Measurements from ENCODE around the gene SYTL3. TPM values are rescaled to one million over a fixed set of nuclear protein-coding genes. Genes with fewer than 3 reads are reported as not detected.

The SYTL3 gene
- total and polyA plus RNA-seq, 10 of the 15 experiments (the other 5 are each of a cell fraction or from before 2014, with no cell fraction given), result 3.3 to 12.1 (median 6.9) TPM

DNA sequence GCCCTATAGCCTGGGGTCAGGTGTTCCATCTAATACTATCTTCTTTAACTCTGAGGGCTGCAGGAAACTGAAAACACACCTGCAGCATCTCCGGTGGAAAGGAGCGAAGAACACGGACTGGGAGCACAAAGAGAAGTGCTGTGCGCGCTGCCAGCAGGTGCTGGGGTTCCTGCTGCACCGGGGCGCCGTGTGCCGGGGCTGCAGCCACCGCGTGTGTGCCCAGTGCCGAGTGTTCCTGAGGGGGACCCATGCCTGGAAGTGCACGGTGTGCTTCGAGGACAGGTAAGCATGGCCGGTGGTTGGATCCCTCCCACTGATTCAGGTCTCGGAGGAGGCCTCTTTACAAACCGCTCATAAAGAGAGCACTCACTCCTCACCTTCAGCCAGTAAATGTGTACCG lies 15.5 kb downstream of the SYTL3 start (continued):
- TF ChIP-seq NR2C1 (IDR thresholded peaks at IDR 0.05), result no peak
- TF ChIP-seq NRF1 (conservative IDR thresholded peaks at IDR 0.05; ENCODE audit: low read depth, low read length), result no peak

DNA sequence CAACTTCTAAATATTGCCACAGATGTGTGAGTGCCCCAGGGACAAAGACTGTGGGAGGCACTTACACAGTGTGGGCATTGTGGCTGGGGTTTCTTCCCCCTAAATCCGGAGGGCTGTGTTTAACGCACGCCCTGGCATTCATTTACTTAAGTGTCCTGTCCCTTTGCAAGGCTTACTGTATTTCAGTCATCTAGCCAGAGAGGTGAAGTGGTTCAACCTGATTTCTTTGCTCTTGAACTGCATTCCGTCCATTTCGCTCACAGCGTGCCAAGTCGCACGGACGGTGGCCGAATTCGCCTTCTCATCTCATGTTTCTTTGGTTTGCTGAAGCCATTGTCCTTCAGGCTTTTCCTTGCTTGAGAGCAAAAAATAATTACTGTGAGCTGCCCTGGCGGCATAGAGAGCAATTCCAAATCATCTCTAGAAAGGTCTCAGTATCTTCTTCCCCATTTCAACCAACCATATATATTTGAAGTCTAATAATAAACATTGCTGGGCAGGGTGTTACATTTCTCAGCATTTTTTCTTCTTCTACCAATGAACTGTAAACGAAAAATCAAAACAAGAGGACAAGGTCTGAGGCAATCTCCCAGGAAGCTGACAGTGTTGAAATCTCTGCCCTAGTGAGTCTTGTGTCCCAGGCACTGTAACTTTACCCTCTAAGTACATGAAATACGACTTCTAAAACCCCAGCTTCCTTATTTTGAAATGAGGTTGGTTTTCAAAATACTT lies 16.9 kb downstream of the SYTL3 start:
- Histone ChIP-seq H3K4me1 (ENCODE audit: control insufficient read depth, insufficient read depth, low read length) (peaks cover 11% of the 10 kb centered on the region; the same call in 1 of the 2 replicates), H3K79me2 (ENCODE audit: control insufficient read depth, insufficient read depth, low read length) (no peaks in the 10 kb centered on the region), H3K36me3 (ENCODE audit: control insufficient read depth in 2 of 2, insufficient read depth in 2 of 2, low read length in 1 of 2) (no peaks in the 10 kb centered on the region; a peak in 2 of 4 replicates), H4K20me1 (ENCODE audit: control insufficient read depth, insufficient read depth) (no peaks in the 10 kb centered on the region), H3K9me3 (replicated peaks; ENCODE audit: control insufficient read depth, insufficient read depth, low read length) (no peaks in the 10 kb centered on the region), H3K27me3 (replicated peaks in 1 of 2; ENCODE audit: control insufficient read depth in 2 of 2, insufficient read depth in 2 of 2, low read length in 1 of 2) (no peaks in the 10 kb centered on the region), H3K27ac (ENCODE audit: control insufficient read depth, insufficient read depth) (no peak overlapping the region), H3K4me2 (ENCODE audit: control insufficient read depth, insufficient read depth) (no peak overlapping the region), H3K4me3 (no peak overlapping the region), H2AFZ (ENCODE audit: control insufficient read depth, low read depth, low read length) (no peak overlapping the region), H3K9ac (ENCODE audit: control insufficient read depth, insufficient read depth, low read length) (no peak overlapping the region)
- TF ChIP-seq RUNX3 (IDR thresholded peaks at IDR 0.05; ENCODE audit: low read length) (peak; percentile 31; the same call in 1 of the 2 replicates), NFIC (IDR thresholded peaks at IDR 0.05; ENCODE audit: low read depth, low read length) (0 out of 2 replicates have a peak, but pooled peaks have one; percentile 17), CHD2 (IDR thresholded peaks at IDR 0.05; ENCODE audit: borderline replicate concordance, low read depth, low read length) (no peak), IKZF1 (conservative IDR thresholded peaks at IDR 0.05) (0 out of 2 replicates have a peak, but pooled peaks have one; percentile 13), MTA2 (IDR thresholded peaks at IDR 0.05; ENCODE audit: low read depth) (peak; percentile 15; the same call in 1 of the 2 replicates), TCF3 (IDR thresholded peaks at IDR 0.05; ENCODE audit: borderline replicate concordance, insufficient read depth, low read depth, low read length) (0 out of 2 replicates have a peak, but pooled peaks have one; percentile 25)
- TF ChIP-seq, protein P1, sequence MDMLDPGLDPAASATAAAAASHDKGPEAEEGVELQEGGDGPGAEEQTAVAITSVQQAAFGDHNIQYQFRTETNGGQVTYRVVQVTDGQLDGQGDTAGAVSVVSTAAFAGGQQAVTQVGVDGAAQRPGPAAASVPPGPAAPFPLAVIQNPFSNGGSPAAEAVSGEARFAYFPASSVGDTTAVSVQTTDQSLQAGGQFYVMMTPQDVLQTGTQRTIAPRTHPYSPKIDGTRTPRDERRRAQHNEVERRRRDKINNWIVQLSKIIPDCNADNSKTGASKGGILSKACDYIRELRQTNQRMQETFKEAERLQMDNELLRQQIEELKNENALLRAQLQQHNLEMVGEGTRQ (IDR thresholded peaks at IDR 0.05; ENCODE audit: borderline replicate concordance, low read depth, low read length), result no peak
- TF ChIP-seq, protein P2, sequence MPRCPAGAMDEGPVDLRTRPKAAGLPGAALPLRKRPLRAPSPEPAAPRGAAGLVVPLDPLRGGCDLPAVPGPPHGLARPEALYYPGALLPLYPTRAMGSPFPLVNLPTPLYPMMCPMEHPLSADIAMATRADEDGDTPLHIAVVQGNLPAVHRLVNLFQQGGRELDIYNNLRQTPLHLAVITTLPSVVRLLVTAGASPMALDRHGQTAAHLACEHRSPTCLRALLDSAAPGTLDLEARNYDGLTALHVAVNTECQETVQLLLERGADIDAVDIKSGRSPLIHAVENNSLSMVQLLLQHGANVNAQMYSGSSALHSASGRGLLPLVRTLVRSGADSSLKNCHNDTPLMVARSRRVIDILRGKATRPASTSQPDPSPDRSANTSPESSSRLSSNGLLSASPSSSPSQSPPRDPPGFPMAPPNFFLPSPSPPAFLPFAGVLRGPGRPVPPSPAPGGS (IDR thresholded peaks at IDR 0.05; ENCODE audit: borderline replicate concordance, insufficient read depth, low read depth, low read length, poor library complexity, severe bottlenecking), result peak; percentile 54
- DNase-seq (ENCODE audit: low read depth, low spot score) (no peak), FAIRE-seq (peak; percentile 83), ATAC-seq (peak; percentile 77)
- ChIA-PET POLR2A (interaction anchor here (1.2 to 2.9 kb wide), 3 partner anchors 13 to 20 kb away, joined by 3 to 13 read pairs (median 7); partner anchors contain the start of gene SYTL3), CTCF (interaction anchor here (0.6 to 8.8 kb wide), 7 partner anchors 17 to 454 kb away, joined by 3 to 140 read pairs (median 4); partner anchors contain the start of genes DYNLT1 and SYTL3), SMC1A (ENCODE audit: uncharacterized antibody, unreplicated experiment) (interaction anchor here (0.9 to 3.2 kb wide), 4 partner anchors 17 to 23 kb away, joined by 3 to 16 read pairs (median 4); partner anchors contain the start of gene SYTL3), RAD21 (ENCODE audit: unreplicated experiment) (interaction anchor here (1.0 kb wide), 1 partner anchor 22 kb away, joined by 4 read pairs; the partner anchor contains the start of gene DYNLT1)
- no TSS peak for BruUV-seq (replicated peaks)
- in situ Hi-C loops (cut with MboI), result no loop called here
- intact Hi-C loops (cut with micrococcal nuclease; ENCODE audit: unreplicated experiment), result no loop called here
- WGBS (ENCODE audit: insufficient coverage, insufficient replicate concordance, low lambda C conversion rate, missing lambda C conversion rate), result 66% methylated on average over 14 of the region's 14 CpGs

Measured in GM12878 (cell line).